Uterus (tissue), 4 donors: ENCODE data around the gene USH1G. TPM values are rescaled to one million over a fixed set of nuclear protein-coding genes. Genes with fewer than 3 reads are reported as not detected.

Experiments
- DNase-seq, 2 donors: peaks; one replicate each; pipeline ENCODE4 v3.0.0-alpha.2; 2019 to 2020
- H3K27ac ChIP-seq, 2 donors: fragments of 200-600 bp; sonication (generic); 1 replicate in 1 of 2; 2 replicates in 1 of 2; pipeline ENCODE4 v1.5.1; 2016 to 2018
- H3K27me3 ChIP-seq, 2 donors: fragments of 200-600 bp; sonication (generic); one replicate each; pipeline ENCODE4 v1.5.1; 2018 to 2019; ENCODE audit warnings: control low read depth in 1 of 2
- H3K36me3 ChIP-seq, 2 donors: fragments of 200-600 bp; sonication (generic); one replicate each; pipeline ENCODE4 v1.5.1; 2019; ENCODE audit warnings: control low read depth in 1 of 2
- H3K4me1 ChIP-seq, 2 donors: fragments of 200-600 bp; sonication (generic); one replicate each; pipeline ENCODE4 v1.5.1; 2018 to 2019; ENCODE audit warnings: control low read depth in 1 of 2
- H3K4me3 ChIP-seq, 2 donors: fragments of 200-600 bp; sonication (generic); 1 replicate in 1 of 2; 2 replicates in 1 of 2; pipeline ENCODE4 v1.5.1; 2018 to 2019; ENCODE audit warnings: mild to moderate bottlenecking in 1 of 2
- H3K9me3 ChIP-seq, 2 donors: fragments of 200-600 bp; sonication (generic); one replicate each; pipeline ENCODE4 v1.5.1; 2019; ENCODE audit warnings: control low read depth in 1 of 2
- CTCF ChIP-seq, 4 experiments: fragments of 200-600 bp in 2 of 4; fragments of 450-650 bp in 2 of 4; sonication (generic) in 2 of 4; IDR thresholded peaks; one replicate each; pipeline ENCODE4 v1.5.1; 2016 to 2019; ENCODE audit warnings: antibody characterized with exemption in 4 of 4, mild to moderate bottlenecking in 2 of 4, moderate library complexity in 1 of 4
- POLR2A ChIP-seq, 2 donors: fragments of 450-650 bp; IDR thresholded peaks; one replicate each; pipeline ENCODE4 v1.6.1; 2016; ENCODE audit warnings: antibody characterized with exemption in 2 of 2, mild to moderate bottlenecking in 1 of 2, moderate library complexity in 1 of 2
- intact Hi-C: fragments of 100-400 bp; cut with DNase I; formaldehyde crosslinking; loops from one replicate; pipeline ENCODE4 v1.15.1; 2023; ENCODE audit warnings: low total_unique reads
- total RNA-seq, 4 donors: library from RNA; depleted of rRNA in 3 of 4; stranded (reverse); fragments of >200 nt in 3 of 4; gene quantifications; one replicate each; pipeline versions ENCODE4 v1.1.0 to v1.2.4, GENCODE V29; 2014 to 2023
- donor health status: DM: yes; HTN: yes; CAD: no.

USH1G gene
- total RNA-seq, 4 donors from 2014 or later, result 1.5 to 6.1 TPM; not detected in 2

GRCh38 chr17:74936470-74936799 lies 13.4 kb upstream of the USH1G start:
- Histone ChIP-seq H3K36me3 (no peaks in the 10 kb centered on the region), H3K4me3 (no peak overlapping the region), H3K27me3 (peaks cover 0 to 29% of the 10 kb centered on the region in 2 donors), H3K4me1 (no peaks in the 10 kb centered on the region), H3K9me3 (no peaks in the 10 kb centered on the region), H3K27ac (no peak overlapping the region)
- DNase-seq, result no peak
- no peak for TF ChIP-seq POLR2A (IDR thresholded peaks at IDR 0.05)
- intact Hi-C loops, result no loop called here

GRCh38 chr17:74935585-74936469 lies 12.8 kb upstream of the USH1G start, which contains the start of gene OTOP3:
Gene OTOP3, plus strand, starts transcription at chr17:74935898. Its CDS starts 24 bp downstream, at chr17:74935922.
- Histone ChIP-seq H3K4me1 (no peaks in the 10 kb centered on the region), H3K27ac (no peak within 1 kb of the TSS), H3K4me3 (no peak within 1 kb of the TSS), H3K9me3 (no peaks in the 10 kb centered on the region), H3K27me3 (peaks cover 0 to 29% of the 10 kb centered on the region in 2 donors), H3K36me3 (no peaks in the 10 kb centered on the region)
- intact Hi-C loops, result no loop called here
- no peak for DNase-seq
- TF ChIP-seq CTCF (IDR thresholded peaks at IDR 0.05) (no peak), POLR2A (IDR thresholded peaks at IDR 0.05) (no peak)

- no peaks in the 10 kb centered on the region for H3K9me3 ChIP-seq
- no peak overlapping the region for H3K4me3 ChIP-seq
- no peaks in the 10 kb centered on the region for H3K36me3 ChIP-seq
- intact Hi-C loops, result no loop called here
- DNase-seq, result no peak
- peaks cover 0 to 29% of the 10 kb centered on the region in 2 donors for H3K27me3 ChIP-seq
- H3K27ac ChIP-seq, result no peak overlapping the region
- no peaks in the 10 kb centered on the region for H3K4me1 ChIP-seq
- no peak for TF ChIP-seq POLR2A (IDR thresholded peaks at IDR 0.05)
- no peak for TF ChIP-seq CTCF (IDR thresholded peaks at IDR 0.05)
These were observed 12.0 kb upstream of the USH1G start for GRCh38 chr17:74935048-74935447.

- TF ChIP-seq POLR2A (IDR thresholded peaks at IDR 0.05) (no peak), CTCF (IDR thresholded peaks at IDR 0.05) (no peak)
- DNase-seq, result no peak
- intact Hi-C loops, result no loop called here
- Histone ChIP-seq H3K9me3 (no peaks in the 10 kb centered on the region), H3K4me3 (no peak overlapping the region), H3K27ac (no peak overlapping the region), H3K36me3 (no peaks in the 10 kb centered on the region), H3K4me1 (no peaks in the 10 kb centered on the region), H3K27me3 (peaks cover 0 to 13% of the 10 kb centered on the region in 2 donors)
These were observed 7.5 kb upstream of the USH1G start for GRCh38 chr17:74930535-74931036.

GRCh38 chr17:74928786-74929185 lies 5.7 kb upstream of the USH1G start:
- H3K27me3 ChIP-seq, result peaks cover 0 to 2% of the 10 kb centered on the region in 2 donors

More at GRCh38 chr17:74928786-74929185, 5.7 kb upstream of the USH1G start:
- H3K4me1 ChIP-seq, result peaks cover 0 to 4% of the 10 kb centered on the region in 2 donors
- intact Hi-C loops, result no loop called here
- TF ChIP-seq POLR2A (IDR thresholded peaks at IDR 0.05), result no peak
- no peak for TF ChIP-seq CTCF (IDR thresholded peaks at IDR 0.05)
- H3K36me3 ChIP-seq, result no peaks in the 10 kb centered on the region
- H3K27ac ChIP-seq, result no peak overlapping the region
- H3K9me3 ChIP-seq, result no peaks in the 10 kb centered on the region
- no peak for DNase-seq
- H3K4me3 ChIP-seq, result no peak overlapping the region
